ENCODE results near the gene SLC41A2.
"Not testable (repeated sequence)": the region's sequence is repeated elsewhere in the genome, so short reads cannot be mapped to it uniquely, and the experiment has no call there.

Gene SLC41A2

GRCh38 chr12:104958001-104958804 is at the start of gene SLC41A2:
TSS of gene SLC41A2 (minus strand) at chr12:104958290. CDS start at chr12:104928527, 29,763 bp downstream.
- DNase-seq = peak; percentile 63 to 73

- DNase-seq = no peak
Measured at GRCh38 chr12:105001476-105001875, 43.4 kb upstream of the SLC41A2 start.

GRCh38 chr12:104999347-104999685 is 41.2 kb upstream of the SLC41A2 start:
- no peak for DNase-seq

- DNase-seq = no peak
Measured at GRCh38 chr12:104998423-104999346, 40.6 kb upstream of the SLC41A2 start.

GRCh38 chr12:104997541-104997940 is 39.5 kb upstream of the SLC41A2 start:
- no peak for DNase-seq

- no peak for DNase-seq
Measured at GRCh38 chr12:104994336-104994735, 36.2 kb upstream of the SLC41A2 start.

GRCh38 chr12:104991565-104992128 is 33.6 kb upstream of the SLC41A2 start:
- no peak for DNase-seq

GRCh38 chr12:104990950-104991349 is 32.9 kb upstream of the SLC41A2 start:
- no peak for DNase-seq

- peak; percentile 76 to 86 for DNase-seq
Measured at GRCh38 chr12:104986022-104986941, 28.2 kb upstream of the SLC41A2 start, which contains the start of gene NOPCHAP1. TSS of gene NOPCHAP1 (plus strand) at chr12:104986316. CDS start at chr12:104986353, 37 bp downstream.

GRCh38 chr12:104985206-104985605 is 27.1 kb upstream of the SLC41A2 start:
- DNase-seq = no peak

GRCh38 chr12:104977688-104978087 is 19.6 kb upstream of the SLC41A2 start:
- not testable (repeated sequence) for DNase-seq

GRCh38 chr12:104976703-104977102 is 18.6 kb upstream of the SLC41A2 start:
- DNase-seq = no peak

- no peak for DNase-seq
Measured at GRCh38 chr12:104975587-104976343, 17.7 kb upstream of the SLC41A2 start.

GRCh38 chr12:104974626-104975290 is 16.7 kb upstream of the SLC41A2 start:
- no peak for DNase-seq

GRCh38 chr12:104973250-104973649 is 15.2 kb upstream of the SLC41A2 start:
- DNase-seq = no peak

GRCh38 chr12:104971306-104971705 is 13.2 kb upstream of the SLC41A2 start:
- DNase-seq = no peak

- DNase-seq = no peak
Measured at GRCh38 chr12:104969343-104969742, 11.3 kb upstream of the SLC41A2 start.

- DNase-seq = no peak
Measured at GRCh38 chr12:104966677-104967076, 8.6 kb upstream of the SLC41A2 start.

GRCh38 chr12:104964856-104965205 is 6.7 kb upstream of the SLC41A2 start:
- DNase-seq = no peak

GRCh38 chr12:104964167-104964855 is 6.2 kb upstream of the SLC41A2 start:
- no peak for DNase-seq
